ENCODE data around the gene KCNH5.
"Not testable (repeated sequence)": the region's sequence is repeated elsewhere in the genome, so short reads cannot be mapped to it uniquely, and the experiment has no call there.

Gene KCNH5

GRCh38 chr14:62886461-62886860 is 158.8 kb downstream of the KCNH5 start:
- H3K9me3 Mint-ChIP-seq, result no peaks in the 10 kb centered on the region
- no peak overlapping the region for H3K4me3 Mint-ChIP-seq
- no peak overlapping the region for H3K27ac Mint-ChIP-seq
- no peaks in the 10 kb centered on the region for H3K4me1 Mint-ChIP-seq
- H3K27me3 Mint-ChIP-seq (ENCODE audit: low read depth), result no peaks in the 10 kb centered on the region
- no peaks in the 10 kb centered on the region for H3K36me3 Mint-ChIP-seq (ENCODE audit: low read depth)
- TF ChIP-seq CTCF (IDR thresholded peaks at IDR 0.05; ENCODE audit: unreplicated experiment in 3 of 3), result no peak

- Mint-ChIP-seq H3K9me3 (no peaks in the 10 kb centered on the region), H3K36me3 (ENCODE audit: low read depth) (no peaks in the 10 kb centered on the region), H3K4me3 (no peak overlapping the region), H3K4me1 (no peaks in the 10 kb centered on the region), H3K27ac (no peak overlapping the region), H3K27me3 (ENCODE audit: low read depth) (no peaks in the 10 kb centered on the region)
- TF ChIP-seq CTCF (IDR thresholded peaks at IDR 0.05; ENCODE audit: unreplicated experiment in 3 of 3), result no peak
Observed at GRCh38 chr14:62885451-62885850, 159.8 kb downstream of the KCNH5 start.

GRCh38 chr14:62882967-62883366 is 162.3 kb downstream of the KCNH5 start:
- no peak overlapping the region for H3K4me3 Mint-ChIP-seq
- H3K9me3 Mint-ChIP-seq, result peaks cover 3% of the 10 kb centered on the region
- H3K4me1 Mint-ChIP-seq, result no peaks in the 10 kb centered on the region
- no peaks in the 10 kb centered on the region for H3K27me3 Mint-ChIP-seq (ENCODE audit: low read depth)
- H3K36me3 Mint-ChIP-seq (ENCODE audit: low read depth), result no peaks in the 10 kb centered on the region
- no peak overlapping the region for H3K27ac Mint-ChIP-seq
- no peak for TF ChIP-seq CTCF (IDR thresholded peaks at IDR 0.05; ENCODE audit: unreplicated experiment in 3 of 3)

GRCh38 chr14:62866376-62866775 is 178.9 kb downstream of the KCNH5 start:
- Mint-ChIP-seq H3K27me3 (ENCODE audit: low read depth) (no peaks in the 10 kb centered on the region), H3K4me3 (no peak overlapping the region), H3K27ac (no peak overlapping the region)

GRCh38 chr14:62864588-62864987 is 180.7 kb downstream of the KCNH5 start:
- Mint-ChIP-seq H3K4me1 (no peaks in the 10 kb centered on the region), H3K27ac (no peak overlapping the region), H3K9me3 (no peaks in the 10 kb centered on the region), H3K27me3 (ENCODE audit: low read depth) (no peaks in the 10 kb centered on the region), H3K4me3 (no peak overlapping the region), H3K36me3 (ENCODE audit: low read depth) (no peaks in the 10 kb centered on the region)
- TF ChIP-seq CTCF (IDR thresholded peaks at IDR 0.05; ENCODE audit: unreplicated experiment in 3 of 3), result no peak

More at GRCh38 chr14:62866376-62866775, 178.9 kb downstream of the KCNH5 start:
- H3K9me3 Mint-ChIP-seq, result no peaks in the 10 kb centered on the region
- no peak for TF ChIP-seq CTCF (IDR thresholded peaks at IDR 0.05; ENCODE audit: unreplicated experiment in 3 of 3)
- H3K4me1 Mint-ChIP-seq, result no peaks in the 10 kb centered on the region
- H3K36me3 Mint-ChIP-seq (ENCODE audit: low read depth), result no peaks in the 10 kb centered on the region

- not testable (repeated sequence) for H3K4me3 Mint-ChIP-seq; H3K36me3 Mint-ChIP-seq (ENCODE audit: low read depth); H3K27me3 Mint-ChIP-seq (ENCODE audit: low read depth); H3K9me3 Mint-ChIP-seq; H3K4me1 Mint-ChIP-seq; H3K27ac Mint-ChIP-seq
Observed at GRCh38 chr14:62858011-62858410, 187.2 kb downstream of the KCNH5 start.

Measured in nephron (organoid).